Glutamatergic neuron (in vitro differentiated cells): ENCODE results near the gene P2RY8. TPM values are rescaled to one million over a fixed set of nuclear protein-coding genes. Genes with fewer than 3 reads are reported as not detected.

Experiments
- DNase-seq: peaks from one replicate; pipeline ENCODE4 v3.0.0; 2022
- H3K27ac Mint-ChIP-seq: one replicate; pipeline ENCODE4 v1.8.0; 2020; ENCODE audit warnings: mild to moderate bottlenecking, mixed read lengths, inconsistent platforms; ENCODE audit not compliant: unreplicated experiment
- H3K27me3 Mint-ChIP-seq: one replicate; pipeline ENCODE4 v1.8.0; 2020; ENCODE audit warnings: mild to moderate bottlenecking, moderate library complexity, mixed read lengths, inconsistent platforms; ENCODE audit not compliant: unreplicated experiment
- H3K36me3 Mint-ChIP-seq: one replicate; pipeline ENCODE4 v1.8.0; 2020; ENCODE audit warnings: mild to moderate bottlenecking, mixed read lengths, inconsistent platforms; ENCODE audit not compliant: unreplicated experiment
- H3K4me1 Mint-ChIP-seq: one replicate; pipeline ENCODE4 v1.8.0; 2020; ENCODE audit warnings: mild to moderate bottlenecking, low read depth, mixed read lengths, inconsistent platforms; ENCODE audit not compliant: unreplicated experiment
- H3K4me3 Mint-ChIP-seq: one replicate; pipeline ENCODE4 v1.8.0; 2020; ENCODE audit warnings: mild to moderate bottlenecking, mixed read lengths, inconsistent platforms; ENCODE audit not compliant: unreplicated experiment
- H3K9me3 Mint-ChIP-seq: one replicate; pipeline ENCODE4 v1.8.0; 2020; ENCODE audit warnings: mild to moderate bottlenecking, moderate library complexity, mixed read lengths, inconsistent platforms; ENCODE audit not compliant: unreplicated experiment
- total RNA-seq: library from RNA; stranded (reverse); fragmentation: NEBNext Ultra II Directional; extraction: Animal tissue kit (Norgen Biotek cat#: 25700); gene quantifications from one replicate; pipeline ENCODE4 v1.2.1, GENCODE V29; 2021; ENCODE audit not compliant: unreplicated experiment
- TF ChIP-seq, protein P1 (sequence below): fragments of 200-600 bp; sonication (generic); IDR thresholded peaks from one replicate; pipeline ENCODE4 v1.5.0; 2021; ENCODE audit not compliant: partially characterized antibody, unreplicated experiment

Gene P2RY8
- total RNA-seq, 1 donor from 2014 or later = 2.3 TPM

DNA sequence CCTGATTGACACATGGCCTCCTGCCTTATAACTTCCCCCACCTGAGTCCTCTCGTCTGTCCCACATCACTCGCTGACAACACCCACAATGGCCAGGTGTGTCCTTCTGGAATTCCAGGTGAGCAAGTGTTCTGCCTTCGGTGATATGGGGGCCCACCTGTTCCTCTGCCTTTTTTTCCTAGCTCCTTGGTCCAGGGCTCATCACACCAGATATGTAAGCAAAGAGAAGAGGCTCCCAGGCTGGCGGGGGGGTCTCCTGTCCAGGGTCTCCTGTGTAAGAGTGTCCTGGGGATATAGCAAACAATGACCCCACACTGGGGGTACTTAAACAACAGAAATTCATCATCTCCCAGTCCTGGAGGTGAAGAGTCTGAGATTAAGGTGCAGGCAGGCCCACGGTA is 25.2 kb downstream of the P2RY8 start:
- H3K36me3 Mint-ChIP-seq = no peaks in the 10 kb centered on the region
- no peak for DNase-seq
- no peak overlapping the region for H3K4me3 Mint-ChIP-seq
- H3K27ac Mint-ChIP-seq = no peak overlapping the region
- TF ChIP-seq, protein P1, sequence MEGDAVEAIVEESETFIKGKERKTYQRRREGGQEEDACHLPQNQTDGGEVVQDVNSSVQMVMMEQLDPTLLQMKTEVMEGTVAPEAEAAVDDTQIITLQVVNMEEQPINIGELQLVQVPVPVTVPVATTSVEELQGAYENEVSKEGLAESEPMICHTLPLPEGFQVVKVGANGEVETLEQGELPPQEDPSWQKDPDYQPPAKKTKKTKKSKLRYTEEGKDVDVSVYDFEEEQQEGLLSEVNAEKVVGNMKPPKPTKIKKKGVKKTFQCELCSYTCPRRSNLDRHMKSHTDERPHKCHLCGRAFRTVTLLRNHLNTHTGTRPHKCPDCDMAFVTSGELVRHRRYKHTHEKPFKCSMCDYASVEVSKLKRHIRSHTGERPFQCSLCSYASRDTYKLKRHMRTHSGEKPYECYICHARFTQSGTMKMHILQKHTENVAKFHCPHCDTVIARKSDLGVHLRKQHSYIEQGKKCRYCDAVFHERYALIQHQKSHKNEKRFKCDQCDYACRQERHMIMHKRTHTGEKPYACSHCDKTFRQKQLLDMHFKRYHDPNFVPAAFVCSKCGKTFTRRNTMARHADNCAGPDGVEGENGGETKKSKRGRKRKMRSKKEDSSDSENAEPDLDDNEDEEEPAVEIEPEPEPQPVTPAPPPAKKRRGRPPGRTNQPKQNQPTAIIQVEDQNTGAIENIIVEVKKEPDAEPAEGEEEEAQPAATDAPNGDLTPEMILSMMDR = no peak
- H3K27me3 Mint-ChIP-seq = no peaks in the 10 kb centered on the region
- H3K4me1 Mint-ChIP-seq = no peaks in the 10 kb centered on the region
- H3K9me3 Mint-ChIP-seq = peaks cover 5% of the 10 kb centered on the region

DNA sequence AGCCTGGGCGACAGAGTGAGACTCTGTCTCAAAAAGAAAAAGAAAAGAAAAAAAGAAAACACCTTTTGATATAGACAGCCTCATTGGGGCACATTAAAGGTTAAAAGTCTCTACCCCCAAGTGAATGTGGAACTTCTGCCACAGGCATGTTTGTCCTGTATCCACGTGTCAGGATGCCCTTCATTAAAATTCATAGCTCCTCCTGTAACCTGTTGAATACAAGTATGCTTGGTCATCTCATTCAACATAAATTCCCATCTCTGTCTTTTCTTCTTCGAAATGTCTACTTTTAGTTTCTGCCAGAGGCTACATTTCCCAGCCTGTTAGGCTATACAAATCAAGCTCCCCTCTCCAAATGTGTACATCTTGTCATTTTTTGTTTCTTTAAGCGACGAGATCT is 25.8 kb downstream of the P2RY8 start:
- H3K4me3 Mint-ChIP-seq = no peak overlapping the region
- H3K9me3 Mint-ChIP-seq = peaks cover 3% of the 10 kb centered on the region
- DNase-seq = no peak
- H3K4me1 Mint-ChIP-seq = no peaks in the 10 kb centered on the region
- TF ChIP-seq, protein P1 = no peak
- H3K27me3 Mint-ChIP-seq = no peaks in the 10 kb centered on the region
- H3K27ac Mint-ChIP-seq = no peak overlapping the region
- no peaks in the 10 kb centered on the region for H3K36me3 Mint-ChIP-seq

DNA sequence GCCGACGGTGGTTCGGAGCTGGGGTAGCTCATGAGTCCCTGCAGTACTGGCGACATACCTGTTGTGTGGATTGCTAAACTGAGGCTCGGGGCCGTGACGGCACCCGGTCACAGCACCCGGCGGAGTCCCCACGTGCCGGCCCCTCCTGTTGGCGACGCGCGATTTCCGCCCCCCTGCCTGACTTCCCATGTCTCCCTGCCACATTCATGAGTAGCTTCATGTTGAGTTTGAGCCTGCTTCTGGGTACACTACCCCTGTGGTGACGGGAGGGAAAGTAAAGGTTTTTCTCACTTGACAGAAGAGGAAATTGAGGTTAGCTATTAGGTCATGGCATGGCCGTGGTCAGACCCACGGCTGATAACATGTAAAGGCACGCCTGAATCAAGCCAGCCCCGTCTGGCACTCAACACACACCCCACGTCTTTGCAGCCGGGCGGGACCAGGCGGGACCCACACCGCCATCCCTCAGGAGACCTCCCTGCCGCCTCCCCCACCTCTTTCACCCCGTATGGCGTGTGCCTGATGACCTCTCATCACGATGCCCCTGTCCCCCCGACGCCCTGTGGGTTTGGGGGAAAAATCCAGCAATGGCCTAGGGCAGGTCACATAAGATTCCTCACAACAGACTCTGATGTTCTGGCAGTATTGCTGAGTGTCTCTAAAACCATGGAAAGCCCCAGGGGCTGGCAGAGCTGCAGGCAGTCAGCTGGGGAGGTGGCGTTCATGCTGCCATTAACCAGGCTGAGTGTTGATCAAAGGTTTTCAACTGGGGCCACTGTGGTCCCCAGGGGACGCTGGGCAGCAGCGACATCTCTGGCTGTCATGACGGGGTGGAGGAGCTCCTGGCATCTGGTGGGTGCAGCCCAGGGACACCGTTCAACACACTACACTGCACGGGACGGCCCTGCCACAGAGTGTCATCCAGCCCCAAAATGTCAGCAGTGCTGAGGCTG is 29.2 kb downstream of the P2RY8 start:
- TF ChIP-seq, protein P1 = no peak
- peaks cover 5% of the 10 kb centered on the region for H3K9me3 Mint-ChIP-seq

DNA sequence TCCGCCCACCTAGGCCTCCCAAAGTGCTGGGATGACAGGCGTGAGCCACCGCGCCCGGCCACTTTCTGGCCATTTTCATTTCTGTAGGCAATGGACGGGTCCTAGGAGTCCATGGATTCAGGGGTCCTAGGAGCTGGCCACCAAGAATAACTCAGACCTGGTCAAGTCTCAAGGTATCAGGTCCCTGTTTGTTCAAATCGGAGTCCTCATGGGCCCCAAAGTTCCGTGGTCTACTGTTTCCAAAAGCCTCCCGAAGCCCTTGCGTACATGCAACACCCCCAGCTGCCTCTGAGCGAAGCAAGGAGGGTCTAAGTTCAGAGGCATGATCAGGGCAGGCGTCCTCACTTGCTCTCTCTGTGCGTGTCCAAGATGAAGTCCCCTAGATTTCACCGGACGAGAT is 30.1 kb downstream of the P2RY8 start:
- no peak for DNase-seq
- Mint-ChIP-seq H3K4me1 (no peaks in the 10 kb centered on the region), H3K36me3 (no peaks in the 10 kb centered on the region), H3K27me3 (no peaks in the 10 kb centered on the region), H3K27ac (no peak overlapping the region), H3K4me3 (no peak overlapping the region), H3K9me3 (peaks cover 7% of the 10 kb centered on the region)
- TF ChIP-seq, protein P1 = no peak

More for the DNA sequence above, 29.2 kb downstream of the P2RY8 start:
- no peaks in the 10 kb centered on the region for H3K4me1 Mint-ChIP-seq
- H3K27ac Mint-ChIP-seq = no peak overlapping the region
- no peaks in the 10 kb centered on the region for H3K36me3 Mint-ChIP-seq
- no peak overlapping the region for H3K4me3 Mint-ChIP-seq
- H3K27me3 Mint-ChIP-seq = no peaks in the 10 kb centered on the region
- no peak for DNase-seq

DNA sequence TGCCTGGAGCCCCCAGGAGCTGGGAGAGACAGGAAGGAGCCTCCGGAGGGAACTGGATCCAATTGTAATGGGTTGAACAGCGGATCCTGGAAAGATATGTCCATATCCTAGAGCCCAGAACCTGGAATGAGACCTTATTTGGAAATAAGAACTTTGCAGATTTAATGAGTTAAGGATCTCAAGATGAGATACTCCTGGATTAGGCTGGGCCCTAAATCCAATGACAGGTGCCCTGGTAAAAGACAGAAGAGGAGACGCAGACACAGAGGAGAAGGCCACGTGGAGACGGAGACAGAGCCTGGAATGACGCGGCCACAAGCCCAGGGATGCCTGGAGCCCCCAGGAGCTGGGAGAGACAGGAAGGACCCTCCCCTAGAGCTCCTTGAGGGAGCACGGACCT is 34.1 kb downstream of the P2RY8 start:
- TF ChIP-seq, protein P1 = no peak
- Mint-ChIP-seq H3K9me3 (peaks cover 8% of the 10 kb centered on the region), H3K27me3 (no peaks in the 10 kb centered on the region), H3K4me3 (no peak overlapping the region), H3K27ac (no peak overlapping the region), H3K4me1 (no peaks in the 10 kb centered on the region), H3K36me3 (no peaks in the 10 kb centered on the region)
- no peak for DNase-seq
